ENCODE measurements around the gene RANBP3. TPM values are rescaled to one million over a fixed set of nuclear protein-coding genes. Genes with fewer than 3 reads are reported as not detected.
"Not testable (repeated sequence)": the region's sequence is repeated elsewhere in the genome, so short reads cannot be mapped to it uniquely, and the experiment has no call there.

Gene RANBP3
- 10 to 100 TPM; 37.4 to 74.3 (median 61.3) TPM for total RNA-seq

- Histone ChIP-seq H3K27ac (peak within 1 kb of the TSS; percentile 84 to 93 (median 90)), H3K4me3 (peak within 1 kb of the TSS; percentile 73 to 100 (median 88)), H3K4me1 (peaks cover 29 to 40% of the 10 kb centered on the region in 2 donors), H3K9me3 (no peaks in the 10 kb centered on the region), H3K27me3 (no peaks in the 10 kb centered on the region), H3K36me3 (no peaks in the 10 kb centered on the region)
- ATAC-seq (peak; percentile 95 to 96), DNase-seq (peak; percentile 97 to 99)
- in situ Hi-C loops (cut with MboI; ENCODE audit: low sequenced_read_pairs in 4 of 4) = no loop called here
- no peak for TF ChIP-seq CTCF (IDR thresholded peaks at IDR 0.05 in 4 of 5, conservative IDR thresholded peaks at IDR 0.05 in 1 of 5)
- TF ChIP-seq POLR2A (IDR thresholded peaks at IDR 0.05) = peak; percentile 49 to 63
- intact Hi-C loops (cut with DNase I; ENCODE audit: low total_unique reads) = loop anchor here (1.0 to 5.0 kb wide), 5 partner anchors 76 to 395 kb away; partner anchors contain the start of genes DUS3L, NDUFA11, SAFB and SAFB2
These were observed at the start of gene RANBP3 for GRCh38 chr19:5977785-5978605. TSS of gene RANBP3 (minus strand) at chr19:5978140. CDS start at chr19:5978082, 58 bp downstream.

GRCh38 chr19:6026390-6027227, 48.7 kb upstream of the RANBP3 start:
- intact Hi-C loops (cut with DNase I; ENCODE audit: low total_unique reads) (no loop called here), in situ Hi-C loops (cut with MboI; ENCODE audit: low sequenced_read_pairs in 4 of 4) (loop anchor here in 1 of 4 donors (25.0 kb wide), 1 partner anchor 286 kb away; no protein-coding TSS in a partner anchor)
- H3K4me1 ChIP-seq = no peaks in the 10 kb centered on the region
- TF ChIP-seq CTCF (IDR thresholded peaks at IDR 0.05 in 4 of 5, conservative IDR thresholded peaks at IDR 0.05 in 1 of 5) (no peak), POLR2A (IDR thresholded peaks at IDR 0.05) (no peak)
- H3K27ac ChIP-seq = no peak overlapping the region
- no peak overlapping the region for H3K4me3 ChIP-seq
- no peaks in the 10 kb centered on the region for H3K36me3 ChIP-seq
- ATAC-seq (no peak), DNase-seq (no peak)
- H3K27me3 ChIP-seq = no peaks in the 10 kb centered on the region
- no peaks in the 10 kb centered on the region for H3K9me3 ChIP-seq

GRCh38 chr19:6024756-6025155, 46.8 kb upstream of the RANBP3 start:
- in situ Hi-C loops (cut with MboI; ENCODE audit: low sequenced_read_pairs in 4 of 4) = loop anchor here in 1 of 4 donors (5.0 to 25.0 kb wide), 2 partner anchors 37 to 288 kb away; no protein-coding TSS in a partner anchor
- ATAC-seq; H3K4me3 ChIP-seq; H3K27me3 ChIP-seq; H3K36me3 ChIP-seq; intact Hi-C loops (cut with DNase I; ENCODE audit: low total_unique reads); H3K9me3 ChIP-seq; H3K4me1 ChIP-seq; H3K27ac ChIP-seq; DNase-seq: not testable (repeated sequence)

- no peak for TF ChIP-seq CTCF (IDR thresholded peaks at IDR 0.05 in 4 of 5, conservative IDR thresholded peaks at IDR 0.05 in 1 of 5)
- TF ChIP-seq POLR2A (IDR thresholded peaks at IDR 0.05) = no peak
- in situ Hi-C loops (cut with MboI; ENCODE audit: low sequenced_read_pairs in 4 of 4) = loop anchor here in 1 of 4 donors (5.0 kb wide), 1 partner anchor 37 kb away; no protein-coding TSS in a partner anchor
- H3K36me3 ChIP-seq = no peaks in the 10 kb centered on the region
These were observed 46.0 kb upstream of the RANBP3 start for GRCh38 chr19:6023936-6024335.

More at GRCh38 chr19:6023936-6024335, 46.0 kb upstream of the RANBP3 start:
- no peak for DNase-seq
- no peaks in the 10 kb centered on the region for H3K4me1 ChIP-seq
- H3K27me3 ChIP-seq = no peaks in the 10 kb centered on the region
- intact Hi-C loops (cut with DNase I; ENCODE audit: low total_unique reads) = no loop called here
- H3K9me3 ChIP-seq = no peaks in the 10 kb centered on the region
- H3K27ac ChIP-seq = no peak overlapping the region
- no peak overlapping the region for H3K4me3 ChIP-seq
- ATAC-seq = no peak

Measured in gastrocnemius medialis (tissue), 4 donors.